Fibroblast of pulmonary artery (primary cell): ENCODE measurements around the gene CIPC.

Experiments used
- DNase-seq: peaks from one replicate; pipeline ENCODE4 v3.0.0-alpha.2; 2010; ENCODE audit warnings: low read depth
- H3K4me3 ChIP-seq: replicated peaks from 2 replicates; pipeline ENCODE4 v1.5.1; 2011; ENCODE audit warnings: low read depth, mild to moderate bottlenecking, control low read depth, low read length, moderate library complexity
- TF ChIP-seq, protein P1 (sequence below): IDR thresholded peaks from 2 replicates; pipeline ENCODE4 v1.5.1; 2011; ENCODE audit warnings: mild to moderate bottlenecking, control low read depth, low read length, inconsistent platforms; ENCODE audit errors: missing control alignments

CIPC gene, protein sequence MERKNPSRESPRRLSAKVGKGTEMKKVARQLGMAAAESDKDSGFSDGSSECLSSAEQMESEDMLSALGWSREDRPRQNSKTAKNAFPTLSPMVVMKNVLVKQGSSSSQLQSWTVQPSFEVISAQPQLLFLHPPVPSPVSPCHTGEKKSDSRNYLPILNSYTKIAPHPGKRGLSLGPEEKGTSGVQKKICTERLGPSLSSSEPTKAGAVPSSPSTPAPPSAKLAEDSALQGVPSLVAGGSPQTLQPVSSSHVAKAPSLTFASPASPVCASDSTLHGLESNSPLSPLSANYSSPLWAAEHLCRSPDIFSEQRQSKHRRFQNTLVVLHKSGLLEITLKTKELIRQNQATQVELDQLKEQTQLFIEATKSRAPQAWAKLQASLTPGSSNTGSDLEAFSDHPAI

DNA sequence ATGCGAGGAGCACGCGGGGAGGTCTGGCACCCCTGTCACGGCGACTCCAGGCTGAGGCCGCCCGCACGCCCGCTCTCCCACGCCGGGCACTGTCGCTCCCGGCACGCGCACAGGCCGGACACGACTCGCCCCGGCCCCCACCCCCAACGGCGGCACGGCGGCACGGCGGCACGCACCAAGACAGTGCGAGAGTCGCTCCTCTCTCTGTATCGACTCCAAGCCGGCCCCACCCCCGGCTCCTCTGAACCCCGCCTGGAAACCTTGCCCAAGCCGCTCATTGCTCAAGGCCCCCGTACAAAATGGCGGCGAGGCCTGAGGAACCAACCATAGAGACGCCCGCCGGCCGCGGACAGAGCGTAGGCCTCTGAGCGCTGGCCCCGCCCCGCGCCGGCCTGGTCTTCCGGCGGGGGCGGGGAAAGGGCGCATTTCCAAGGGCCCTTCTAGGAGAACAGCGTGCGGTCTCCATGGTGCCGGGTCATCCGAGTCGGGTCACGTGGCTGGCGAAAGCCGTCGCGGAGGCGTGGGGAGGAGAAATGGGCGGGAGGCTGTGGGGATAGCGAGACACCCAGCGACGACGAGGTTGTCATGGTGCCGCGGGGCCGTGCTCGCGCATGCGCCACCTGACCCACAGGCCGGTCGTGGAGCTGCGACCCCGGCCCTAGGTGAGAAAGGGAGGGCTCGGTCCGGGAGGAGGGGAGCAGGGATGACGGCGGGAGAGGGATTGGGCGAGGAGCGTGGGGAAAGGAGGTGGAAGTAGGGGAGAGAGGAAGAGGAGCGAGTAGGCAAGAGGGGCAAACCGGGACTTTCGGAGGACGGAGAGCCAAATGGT is at the start of gene CIPC:
Gene CIPC (plus strand): TSS at position 559 of the 829 bp plus-strand sequence. CDS start 7,451 bp downstream, outside the sequence.
- TF ChIP-seq, protein P1, sequence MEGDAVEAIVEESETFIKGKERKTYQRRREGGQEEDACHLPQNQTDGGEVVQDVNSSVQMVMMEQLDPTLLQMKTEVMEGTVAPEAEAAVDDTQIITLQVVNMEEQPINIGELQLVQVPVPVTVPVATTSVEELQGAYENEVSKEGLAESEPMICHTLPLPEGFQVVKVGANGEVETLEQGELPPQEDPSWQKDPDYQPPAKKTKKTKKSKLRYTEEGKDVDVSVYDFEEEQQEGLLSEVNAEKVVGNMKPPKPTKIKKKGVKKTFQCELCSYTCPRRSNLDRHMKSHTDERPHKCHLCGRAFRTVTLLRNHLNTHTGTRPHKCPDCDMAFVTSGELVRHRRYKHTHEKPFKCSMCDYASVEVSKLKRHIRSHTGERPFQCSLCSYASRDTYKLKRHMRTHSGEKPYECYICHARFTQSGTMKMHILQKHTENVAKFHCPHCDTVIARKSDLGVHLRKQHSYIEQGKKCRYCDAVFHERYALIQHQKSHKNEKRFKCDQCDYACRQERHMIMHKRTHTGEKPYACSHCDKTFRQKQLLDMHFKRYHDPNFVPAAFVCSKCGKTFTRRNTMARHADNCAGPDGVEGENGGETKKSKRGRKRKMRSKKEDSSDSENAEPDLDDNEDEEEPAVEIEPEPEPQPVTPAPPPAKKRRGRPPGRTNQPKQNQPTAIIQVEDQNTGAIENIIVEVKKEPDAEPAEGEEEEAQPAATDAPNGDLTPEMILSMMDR, result no peak
- peak; percentile 99 for DNase-seq
- H3K4me3 ChIP-seq, result peak within 1 kb of the TSS; percentile 97

DNA sequence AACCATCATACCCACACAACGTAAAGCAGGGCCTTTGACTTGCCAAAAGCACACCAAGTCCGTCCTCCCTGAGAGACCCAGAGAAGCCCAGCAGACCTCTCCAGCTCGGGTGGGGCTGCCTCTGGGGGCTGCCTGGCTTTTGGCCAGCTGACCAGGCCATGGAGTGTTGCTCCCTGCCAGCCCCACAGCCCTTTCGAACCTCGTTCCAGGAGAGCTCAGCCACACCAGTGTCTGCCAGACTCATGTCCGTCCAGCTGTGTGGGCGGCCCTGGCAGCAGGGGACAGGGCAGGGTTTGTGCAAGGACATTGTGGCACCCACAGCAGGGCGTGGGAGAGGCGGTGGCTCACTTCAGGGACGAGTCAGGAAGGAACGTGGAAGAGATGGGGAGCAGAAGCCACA is 46.9 kb upstream of the CIPC start:
- TF ChIP-seq, protein P1, result no peak
- H3K4me3 ChIP-seq, result no peak overlapping the region
- DNase-seq, result no peak

DNA sequence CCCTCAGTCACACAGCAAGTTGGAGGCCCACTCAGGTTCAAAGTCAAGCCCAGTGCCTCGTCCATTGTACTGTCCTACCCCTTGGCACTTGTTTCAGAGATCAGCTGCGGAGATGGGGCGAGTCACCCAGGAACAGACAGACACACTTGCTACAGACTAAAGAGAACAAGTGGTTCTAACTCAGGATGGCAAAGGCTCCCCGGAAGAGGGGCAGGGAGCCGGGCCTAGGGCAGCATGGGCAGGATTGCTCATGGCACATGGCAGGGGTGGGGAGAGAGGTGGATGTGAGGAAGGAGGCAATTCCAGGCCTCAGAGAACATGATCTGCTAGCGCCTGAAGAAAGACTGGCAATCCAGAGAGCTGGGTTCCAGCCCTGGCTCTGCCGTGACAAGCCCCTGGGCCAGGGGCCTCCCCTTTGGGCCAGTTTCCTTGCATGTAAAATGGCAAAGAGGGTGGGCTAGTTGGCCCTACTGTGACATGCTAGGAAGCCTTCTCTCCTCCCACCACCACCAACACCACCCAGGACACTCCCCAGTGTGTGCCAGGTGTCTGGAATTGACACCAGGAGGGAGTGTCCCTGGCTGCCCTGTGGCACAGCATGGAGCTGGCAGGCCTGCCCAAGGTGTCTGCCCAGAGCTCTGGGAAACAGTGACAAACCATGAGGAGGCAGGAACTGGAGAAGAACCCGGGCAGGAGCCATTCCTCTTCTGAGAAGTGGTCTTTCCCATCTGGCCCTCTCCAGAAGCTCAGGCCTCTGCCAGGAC is 45.6 kb upstream of the CIPC start:
- TF ChIP-seq, protein P1, result no peak
- no peak overlapping the region for H3K4me3 ChIP-seq
- no peak for DNase-seq

DNA sequence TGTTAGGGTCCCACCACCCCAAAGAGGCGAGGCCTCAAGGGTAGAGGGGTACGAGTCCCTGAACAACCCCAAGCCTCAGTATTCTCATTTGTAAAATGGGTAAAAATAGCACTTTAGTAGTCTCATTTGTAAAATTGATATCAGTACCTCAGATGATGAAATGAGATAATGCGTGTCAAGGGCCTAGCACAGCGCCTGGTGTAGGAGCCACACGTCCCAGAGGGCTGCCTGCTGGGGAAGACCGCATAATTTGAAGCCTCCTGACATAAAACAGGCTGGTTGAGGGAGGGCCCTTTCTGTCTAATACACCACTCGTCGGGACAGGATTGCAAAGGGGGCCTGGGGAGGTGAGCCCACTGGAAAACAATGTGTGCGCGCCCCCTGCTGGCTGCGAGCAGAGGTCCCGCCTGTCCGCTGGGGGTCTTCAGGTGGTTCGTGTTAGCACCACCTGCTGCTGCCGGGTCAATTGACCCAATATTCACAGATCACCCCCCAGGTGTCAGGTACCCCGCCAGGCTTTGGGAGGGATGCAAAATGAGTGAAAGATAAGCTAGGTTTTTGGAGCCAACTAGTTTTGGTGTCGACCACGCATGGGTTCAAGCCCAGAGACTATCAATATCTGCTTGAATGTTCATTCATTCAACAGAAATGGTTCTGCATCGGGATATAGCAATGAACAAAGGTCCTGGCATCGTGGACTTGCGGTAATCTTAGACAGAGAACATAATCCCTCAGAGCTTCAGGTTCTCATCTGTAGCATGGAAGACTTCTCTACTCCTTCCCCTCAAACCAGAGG is 44.8 kb upstream of the CIPC start:
- TF ChIP-seq, protein P1, result peak; percentile 69
- H3K4me3 ChIP-seq, result no peak overlapping the region
- peak; percentile 77 for DNase-seq

DNA sequence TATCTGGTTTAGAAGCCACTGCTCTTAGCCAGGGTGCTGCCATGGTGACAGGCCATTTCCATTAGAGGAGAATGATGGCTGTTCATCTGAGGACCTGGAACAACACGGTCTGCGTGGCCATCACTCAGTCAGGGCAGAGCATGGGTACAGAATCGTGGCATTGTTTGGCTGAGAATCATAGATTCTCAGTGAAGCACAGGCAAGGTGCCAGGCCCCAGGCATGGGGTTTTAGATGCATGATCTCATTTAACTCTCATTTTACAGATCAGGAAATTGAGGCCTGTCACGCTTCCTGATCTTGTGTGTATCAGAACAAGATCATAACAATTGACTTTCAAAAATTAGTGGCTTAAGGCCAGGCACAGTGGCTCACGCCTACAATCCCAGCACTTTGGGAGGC is 42.8 kb upstream of the CIPC start:
- no peak for DNase-seq
- no peak overlapping the region for H3K4me3 ChIP-seq
- TF ChIP-seq, protein P1, result no peak

DNA sequence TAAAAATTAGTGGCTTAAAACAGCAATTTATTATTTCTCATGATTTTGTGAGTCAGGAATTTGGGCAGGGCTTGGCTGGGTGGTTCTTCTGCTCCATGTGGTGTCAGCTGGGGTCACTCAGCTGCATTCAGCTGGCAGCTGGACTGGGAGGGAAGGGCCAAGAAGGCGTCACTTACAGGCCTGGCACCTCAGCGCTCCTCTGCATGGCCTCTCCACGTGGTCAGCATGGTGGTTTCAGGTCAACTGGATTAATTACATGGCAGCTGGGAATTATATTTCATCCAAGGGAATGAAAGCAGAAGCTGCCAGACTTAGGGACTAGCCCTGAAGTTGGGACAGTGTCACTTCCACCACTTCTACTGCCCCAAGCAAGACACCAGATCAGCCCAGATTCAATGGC is 42.1 kb upstream of the CIPC start:
- no peak overlapping the region for H3K4me3 ChIP-seq
- no peak for DNase-seq
- TF ChIP-seq, protein P1, result no peak
